CD4-positive, CD25-positive, alpha-beta regulatory T cell (primary cell): ENCODE data around the gene ZNF438. TPM values are rescaled to one million over a fixed set of nuclear protein-coding genes. Genes with fewer than 3 reads are reported as not detected.

ENCODE experiments used
- ATAC-seq, 2 donors: fragments of 150-1000 bp; cut with Tn5 transposase; one replicate each; pipeline ENCODE4 v1.10.0; 2021; ENCODE audit warnings: low read depth in 2 of 2, moderate number of reproducible peaks in 2 of 2, moderate library complexity in 1 of 2
- DNase-seq, 3 donors: peaks; one replicate each; pipeline versions ENCODE4 v3.0.0 to v3.0.0-alpha.2; 2012 to 2022; ENCODE audit warnings: mixed read lengths in 1 of 3
- H3K27ac ChIP-seq: one replicate; pipeline ENCODE4 v1.7.0; 2013; ENCODE audit warnings: mild to moderate bottlenecking, low read length; ENCODE audit not compliant: insufficient read depth, poor library complexity, severe bottlenecking
- H3K27me3 ChIP-seq: one replicate; pipeline ENCODE4 v1.7.0; 2013; ENCODE audit warnings: low read length; ENCODE audit not compliant: control insufficient read depth, insufficient read depth
- H3K36me3 ChIP-seq: one replicate; pipeline ENCODE4 v1.7.0; 2013; ENCODE audit warnings: mild to moderate bottlenecking, low read length, moderate library complexity; ENCODE audit not compliant: control insufficient read depth, insufficient read depth
- H3K4me1 ChIP-seq: 2 replicates; pipeline ENCODE4 v1.7.0; 2013; ENCODE audit warnings: mild to moderate bottlenecking, low read length; ENCODE audit not compliant: insufficient read depth, control insufficient read depth, poor library complexity, severe bottlenecking
- H3K4me3 ChIP-seq: one replicate; pipeline ENCODE4 v1.7.0; 2013; ENCODE audit warnings: low read depth, mild to moderate bottlenecking, low read length, moderate library complexity
- H3K9me3 ChIP-seq, 2 experiments: 1 replicate in 1 of 2; 2 replicates in 1 of 2; pipeline ENCODE4 v1.7.0; 2013; ENCODE audit warnings: low read length in 2 of 2, mild to moderate bottlenecking in 1 of 2, moderate library complexity in 1 of 2; ENCODE audit not compliant: control insufficient read depth in 2 of 2
- H3K27ac Mint-ChIP-seq, 3 donors: one replicate each; pipeline ENCODE4 v1.8.0; 2020 to 2022; ENCODE audit warnings: mild to moderate bottlenecking in 3 of 3, mixed read lengths in 3 of 3, moderate library complexity in 2 of 3
- H3K27me3 Mint-ChIP-seq: one replicate; pipeline ENCODE4 v1.8.0; 2022; ENCODE audit warnings: mild to moderate bottlenecking, mixed read lengths
- H3K36me3 Mint-ChIP-seq: one replicate; pipeline ENCODE4 v1.8.0; 2020; ENCODE audit warnings: mixed read lengths
- H3K4me1 Mint-ChIP-seq, 4 donors: one replicate each; pipeline ENCODE4 v1.8.0; 2020 to 2022; ENCODE audit warnings: mixed read lengths in 4 of 4, mild to moderate bottlenecking in 1 of 4
- H3K4me3 Mint-ChIP-seq, 4 donors: one replicate each; pipeline ENCODE4 v1.8.0; 2020 to 2022; ENCODE audit warnings: mild to moderate bottlenecking in 4 of 4, mixed read lengths in 4 of 4, moderate library complexity in 3 of 4
- H3K9me3 Mint-ChIP-seq, 7 donors: one replicate each; pipeline ENCODE4 v1.8.0; 2020 to 2022; ENCODE audit warnings: mixed read lengths in 7 of 7, mild to moderate bottlenecking in 3 of 7, moderate library complexity in 2 of 7
- polyA plus RNA-seq, 4 donors: library from polyadenylated mRNA; unstranded; fragments of 300-500 nt; fragmentation: Illumina TruSeq; gene quantifications; one replicate each; pipeline ENCODE4 v1.2.3, GENCODE V29; 2021
- total RNA-seq: library from RNA; stranded (reverse); gene quantifications from one replicate; pipeline ENCODE4 v1.2.3, GENCODE V29; 2022

Gene ZNF438
- total and polyA plus RNA-seq, 5 donors from 2014 or later: 1.6 to 5.1 (median 3.4) TPM

DNA sequence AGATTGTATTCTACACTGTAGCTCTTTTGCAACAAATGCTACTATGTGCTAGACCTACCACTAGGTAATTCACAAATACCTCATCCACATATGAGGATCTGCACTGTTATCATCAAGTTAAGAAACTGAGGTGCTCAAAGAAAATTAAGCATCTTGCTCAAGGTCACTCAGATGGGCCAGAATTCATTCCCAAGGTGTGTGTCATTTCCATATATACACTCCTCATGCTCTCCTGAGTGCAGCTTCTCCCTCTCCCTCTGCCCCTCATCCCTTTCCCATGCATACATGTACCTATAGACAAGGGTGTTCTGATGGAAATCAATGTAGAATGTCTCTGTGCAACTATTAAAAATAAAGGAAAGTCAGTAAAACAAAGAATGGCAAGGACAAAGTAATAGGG is 146.2 kb downstream of the ZNF438 start:
- H3K4me1 Mint-ChIP-seq: no peaks in the 10 kb centered on the region

GRCh38 chr10:30883751-30884150 is 147.9 kb downstream of the ZNF438 start:
- no peak for DNase-seq
- H3K27ac Mint-ChIP-seq: no peak overlapping the region
- Histone ChIP-seq H3K27ac (no peak overlapping the region), H3K36me3 (no peaks in the 10 kb centered on the region), H3K27me3 (no peaks in the 10 kb centered on the region), H3K4me3 (no peak overlapping the region), H3K4me1 (no peaks in the 10 kb centered on the region), H3K9me3 (no peaks in the 10 kb centered on the region)
- no peaks in the 10 kb centered on the region for H3K36me3 Mint-ChIP-seq
- ATAC-seq: no peak
- no peak overlapping the region for H3K4me3 Mint-ChIP-seq
- peaks cover 0 to 1% (median 0%) of the 10 kb centered on the region in 7 donors for H3K9me3 Mint-ChIP-seq
- H3K4me1 Mint-ChIP-seq: no peaks in the 10 kb centered on the region
- no peaks in the 10 kb centered on the region for H3K27me3 Mint-ChIP-seq

More for the DNA sequence above, 146.2 kb downstream of the ZNF438 start:
- Mint-ChIP-seq H3K4me3 (no peak overlapping the region), H3K36me3 (no peaks in the 10 kb centered on the region), H3K27ac (no peak overlapping the region), H3K9me3 (peaks cover 0 to 1% (median 0%) of the 10 kb centered on the region in 7 donors), H3K27me3 (no peaks in the 10 kb centered on the region)
- Histone ChIP-seq H3K27me3 (no peaks in the 10 kb centered on the region), H3K36me3 (no peaks in the 10 kb centered on the region), H3K4me1 (no peaks in the 10 kb centered on the region), H3K9me3 (no peaks in the 10 kb centered on the region), H3K27ac (no peak overlapping the region), H3K4me3 (no peak overlapping the region)
- ATAC-seq (no peak), DNase-seq (no peak)

DNA sequence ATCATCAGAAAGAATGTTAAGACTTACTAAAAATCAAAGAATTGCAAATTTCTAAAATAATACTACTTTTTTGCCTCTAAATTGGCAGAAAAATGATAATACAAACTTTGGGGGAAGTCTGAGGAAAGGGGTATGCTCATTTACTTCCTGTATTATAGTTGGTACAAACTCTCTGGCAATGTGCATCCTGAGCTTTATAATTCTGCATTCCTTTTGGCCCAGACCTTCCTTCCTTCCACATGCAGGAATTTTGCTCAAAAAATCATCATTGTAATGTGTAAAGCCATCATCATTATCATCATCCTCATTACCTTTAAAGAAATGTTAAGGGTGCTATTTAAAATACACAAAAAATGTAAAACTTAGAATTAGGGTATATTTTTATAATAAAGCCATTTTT is 148.5 kb downstream of the ZNF438 start:
- peak overlapping the region in 1 of 3 donors; percentile 49 for H3K27ac Mint-ChIP-seq
- ATAC-seq: no peak

DNA sequence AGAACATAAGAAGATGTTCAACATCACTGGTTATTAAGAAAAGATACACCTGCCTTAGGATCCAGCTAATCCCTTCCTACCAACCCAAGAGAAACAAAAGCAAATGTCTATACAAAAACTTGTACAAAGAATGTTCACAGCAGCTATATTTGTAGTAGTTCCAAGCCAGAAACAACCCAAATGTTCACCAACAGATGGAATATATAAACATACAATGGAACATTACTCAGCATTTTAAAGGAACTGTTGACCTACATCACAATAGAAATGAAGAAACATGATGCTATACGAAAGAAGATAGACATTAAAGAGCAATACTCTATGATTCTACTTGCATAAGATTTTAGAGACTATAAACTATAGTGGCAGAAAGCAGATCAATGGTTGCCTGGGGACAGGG is 149.4 kb downstream of the ZNF438 start:
- no peaks in the 10 kb centered on the region for H3K4me1 Mint-ChIP-seq
- H3K9me3 Mint-ChIP-seq: peaks cover 0 to 1% (median 0%) of the 10 kb centered on the region in 7 donors
- H3K4me1 ChIP-seq: no peaks in the 10 kb centered on the region
- no peaks in the 10 kb centered on the region for H3K36me3 ChIP-seq
- no peak overlapping the region for H3K4me3 ChIP-seq
- H3K27me3 ChIP-seq: no peaks in the 10 kb centered on the region
- no peaks in the 10 kb centered on the region for H3K36me3 Mint-ChIP-seq
- no peak overlapping the region for H3K27ac Mint-ChIP-seq
- no peak for ATAC-seq
- DNase-seq: no peak
- H3K27me3 Mint-ChIP-seq: no peaks in the 10 kb centered on the region
- no peak overlapping the region for H3K27ac ChIP-seq
- no peak overlapping the region for H3K4me3 Mint-ChIP-seq
- H3K9me3 ChIP-seq: no peaks in the 10 kb centered on the region

More for the DNA sequence above, 148.5 kb downstream of the ZNF438 start:
- H3K4me3 Mint-ChIP-seq: no peak overlapping the region
- no peaks in the 10 kb centered on the region for H3K9me3 ChIP-seq
- no peaks in the 10 kb centered on the region for H3K4me1 Mint-ChIP-seq
- no peaks in the 10 kb centered on the region for H3K4me1 ChIP-seq
- H3K36me3 Mint-ChIP-seq: no peaks in the 10 kb centered on the region
- H3K36me3 ChIP-seq: no peaks in the 10 kb centered on the region
- DNase-seq: no peak
- H3K9me3 Mint-ChIP-seq: peaks cover 0 to 1% (median 0%) of the 10 kb centered on the region in 7 donors
- H3K27me3 Mint-ChIP-seq: no peaks in the 10 kb centered on the region
- H3K4me3 ChIP-seq: no peak overlapping the region
- H3K27ac ChIP-seq: no peak overlapping the region
- H3K27me3 ChIP-seq: no peaks in the 10 kb centered on the region

DNA sequence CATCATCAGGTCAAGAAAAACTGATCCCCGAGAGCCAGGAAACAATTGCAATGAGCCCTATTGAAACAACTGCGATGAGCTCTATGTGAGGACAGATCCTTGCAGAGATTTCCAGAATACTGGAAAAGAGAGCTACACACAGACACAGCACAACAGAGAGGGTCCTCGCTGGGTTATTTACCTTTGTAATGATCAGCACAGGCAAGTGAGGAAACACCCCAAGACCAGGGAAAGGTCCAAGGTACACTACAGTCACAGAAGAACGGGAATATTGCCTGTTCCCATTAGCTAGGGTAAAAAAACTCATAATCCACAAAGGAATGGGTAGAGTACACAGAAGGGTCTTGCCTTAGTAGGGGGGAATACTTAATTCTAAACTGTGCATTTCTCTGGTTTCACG is 152.7 kb downstream of the ZNF438 start:
- Mint-ChIP-seq H3K27ac (no peak overlapping the region), H3K4me1 (no peaks in the 10 kb centered on the region), H3K9me3 (peaks cover 0 to 1% (median 0%) of the 10 kb centered on the region in 7 donors), H3K4me3 (no peak overlapping the region), H3K27me3 (no peaks in the 10 kb centered on the region), H3K36me3 (peaks cover 7% of the 10 kb centered on the region)
- ATAC-seq (no peak), DNase-seq (no peak)
- no peaks in the 10 kb centered on the region for H3K36me3 ChIP-seq
- no peak overlapping the region for H3K27ac ChIP-seq
- H3K4me1 ChIP-seq: no peaks in the 10 kb centered on the region
- no peak overlapping the region for H3K4me3 ChIP-seq
- H3K27me3 ChIP-seq: no peaks in the 10 kb centered on the region
- no peaks in the 10 kb centered on the region for H3K9me3 ChIP-seq

DNA sequence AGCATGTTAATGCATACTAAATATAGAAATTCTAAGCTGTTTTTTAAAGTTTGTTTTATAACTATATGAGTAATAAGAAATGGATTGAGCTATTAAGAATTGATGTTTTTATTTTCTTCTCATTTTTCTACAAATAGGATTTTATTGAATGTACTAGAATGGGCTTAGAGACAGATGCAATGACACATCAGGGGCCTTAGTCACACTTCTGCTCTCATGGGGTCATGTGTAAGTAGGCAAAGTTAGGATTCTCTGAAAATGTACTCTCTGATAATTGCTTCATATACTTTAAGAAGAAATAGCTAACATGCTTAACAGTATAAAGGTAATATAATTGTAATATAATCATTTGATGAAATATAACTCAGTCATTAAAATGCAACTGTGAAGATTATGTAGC is 154.6 kb downstream of the ZNF438 start:
- Mint-ChIP-seq H3K4me3 (no peak overlapping the region), H3K4me1 (no peaks in the 10 kb centered on the region), H3K9me3 (peaks cover 0 to under 1% (median 0%) of the 10 kb centered on the region in 7 donors), H3K36me3 (peaks cover 7% of the 10 kb centered on the region), H3K27me3 (no peaks in the 10 kb centered on the region), H3K27ac (no peak overlapping the region)
- no peak overlapping the region for H3K27ac ChIP-seq
- DNase-seq (no peak), ATAC-seq (no peak)
- no peaks in the 10 kb centered on the region for H3K4me1 ChIP-seq
- H3K27me3 ChIP-seq: no peaks in the 10 kb centered on the region
- H3K36me3 ChIP-seq: no peaks in the 10 kb centered on the region
- no peaks in the 10 kb centered on the region for H3K9me3 ChIP-seq
- H3K4me3 ChIP-seq: no peak overlapping the region

- no peak for ATAC-seq
- peaks cover 7% of the 10 kb centered on the region for H3K36me3 Mint-ChIP-seq
- no peak for DNase-seq
- no peaks in the 10 kb centered on the region for H3K36me3 ChIP-seq
- H3K4me1 Mint-ChIP-seq: no peaks in the 10 kb centered on the region
- H3K27ac ChIP-seq: no peak overlapping the region
- no peaks in the 10 kb centered on the region for H3K9me3 ChIP-seq
- H3K27me3 ChIP-seq: no peaks in the 10 kb centered on the region
- H3K9me3 Mint-ChIP-seq: no peaks in the 10 kb centered on the region
- H3K4me3 Mint-ChIP-seq: no peak overlapping the region
- H3K27ac Mint-ChIP-seq: no peak overlapping the region
- H3K27me3 Mint-ChIP-seq: no peaks in the 10 kb centered on the region
- H3K4me3 ChIP-seq: no peak overlapping the region
- H3K4me1 ChIP-seq: no peaks in the 10 kb centered on the region
Measured at GRCh38 chr10:30873411-30873810, 158.3 kb downstream of the ZNF438 start.

GRCh38 chr10:30870896-30871295 is 160.8 kb downstream of the ZNF438 start:
- H3K27ac ChIP-seq: no peak overlapping the region
- Mint-ChIP-seq H3K27me3 (no peaks in the 10 kb centered on the region), H3K4me1 (no peaks in the 10 kb centered on the region), H3K9me3 (no peaks in the 10 kb centered on the region), H3K27ac (no peak overlapping the region), H3K4me3 (no peak overlapping the region), H3K36me3 (peaks cover 4% of the 10 kb centered on the region)
- no peaks in the 10 kb centered on the region for H3K4me1 ChIP-seq
- DNase-seq: no peak
- no peaks in the 10 kb centered on the region for H3K9me3 ChIP-seq
- no peaks in the 10 kb centered on the region for H3K36me3 ChIP-seq
- no peak overlapping the region for H3K4me3 ChIP-seq
- no peaks in the 10 kb centered on the region for H3K27me3 ChIP-seq
- ATAC-seq: no peak
